ENCODE measurements around the gene PAK4.

GRCh38 chr19:39196320-39196719 is 70.7 kb downstream of the PAK4 start:
- TF ChIP-seq POLR2AphosphoS5 (IDR thresholded peaks at IDR 0.05) (no peak), POLR2A (IDR thresholded peaks at IDR 0.05) (no peak)
- TF ChIP-seq, protein P1, sequence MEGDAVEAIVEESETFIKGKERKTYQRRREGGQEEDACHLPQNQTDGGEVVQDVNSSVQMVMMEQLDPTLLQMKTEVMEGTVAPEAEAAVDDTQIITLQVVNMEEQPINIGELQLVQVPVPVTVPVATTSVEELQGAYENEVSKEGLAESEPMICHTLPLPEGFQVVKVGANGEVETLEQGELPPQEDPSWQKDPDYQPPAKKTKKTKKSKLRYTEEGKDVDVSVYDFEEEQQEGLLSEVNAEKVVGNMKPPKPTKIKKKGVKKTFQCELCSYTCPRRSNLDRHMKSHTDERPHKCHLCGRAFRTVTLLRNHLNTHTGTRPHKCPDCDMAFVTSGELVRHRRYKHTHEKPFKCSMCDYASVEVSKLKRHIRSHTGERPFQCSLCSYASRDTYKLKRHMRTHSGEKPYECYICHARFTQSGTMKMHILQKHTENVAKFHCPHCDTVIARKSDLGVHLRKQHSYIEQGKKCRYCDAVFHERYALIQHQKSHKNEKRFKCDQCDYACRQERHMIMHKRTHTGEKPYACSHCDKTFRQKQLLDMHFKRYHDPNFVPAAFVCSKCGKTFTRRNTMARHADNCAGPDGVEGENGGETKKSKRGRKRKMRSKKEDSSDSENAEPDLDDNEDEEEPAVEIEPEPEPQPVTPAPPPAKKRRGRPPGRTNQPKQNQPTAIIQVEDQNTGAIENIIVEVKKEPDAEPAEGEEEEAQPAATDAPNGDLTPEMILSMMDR (IDR thresholded peaks at IDR 0.05) = no peak
